DMS114 treated with DMSO at 0.1 percent for 48 hours (cell line): ENCODE measurements around the gene VTI1A.
"Not testable (repeated sequence)": the region's sequence is repeated elsewhere in the genome, so short reads cannot be mapped to it uniquely, and the experiment has no call there.

Experiments used
- DNase-seq: peaks from one replicate; lab custom pipeline; 2025; ENCODE audit not compliant: unreplicated experiment; lab: John Stamatoyannopoulos, UW

The VTI1A gene

DNA sequence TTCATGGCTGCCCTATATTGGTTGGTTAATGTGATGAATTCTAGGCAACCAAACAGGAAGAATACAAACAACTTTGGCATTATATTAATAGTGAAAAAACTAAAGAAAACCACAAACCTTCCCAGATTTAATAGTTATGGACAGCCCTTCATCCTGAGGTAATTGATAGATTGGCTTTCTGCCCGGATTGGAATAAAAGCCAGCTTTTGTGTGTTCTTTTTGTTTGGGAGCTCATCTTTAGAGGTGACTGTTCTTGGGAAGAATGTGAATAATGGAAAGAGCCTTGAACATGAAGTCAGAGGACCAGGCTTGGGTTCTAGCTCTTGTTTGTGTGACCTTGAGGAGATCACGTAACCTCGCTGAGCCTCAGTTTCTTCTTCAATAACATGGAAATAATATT lies 92.3 kb downstream of the VTI1A start:
- DNase-seq: no peak

DNA sequence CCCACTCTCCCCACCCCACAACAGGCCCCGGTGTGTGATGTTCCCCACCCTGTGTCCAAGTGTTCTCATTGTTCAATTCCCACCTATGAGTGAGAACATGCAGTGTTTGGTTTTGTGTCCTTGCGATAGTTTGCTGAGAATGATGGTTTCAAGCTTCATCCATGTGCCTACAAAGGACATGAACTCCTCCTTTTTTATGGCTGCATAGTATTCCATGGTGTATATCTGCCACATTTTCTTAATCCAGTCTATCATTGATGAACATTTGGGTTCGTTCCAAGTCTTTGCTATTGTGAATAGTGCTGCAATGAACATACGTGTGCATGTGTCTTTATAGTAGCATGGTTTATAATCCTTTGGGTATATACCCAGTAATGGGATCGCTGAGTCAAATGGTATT lies 95.8 kb downstream of the VTI1A start:
- DNase-seq: not testable (repeated sequence)

DNA sequence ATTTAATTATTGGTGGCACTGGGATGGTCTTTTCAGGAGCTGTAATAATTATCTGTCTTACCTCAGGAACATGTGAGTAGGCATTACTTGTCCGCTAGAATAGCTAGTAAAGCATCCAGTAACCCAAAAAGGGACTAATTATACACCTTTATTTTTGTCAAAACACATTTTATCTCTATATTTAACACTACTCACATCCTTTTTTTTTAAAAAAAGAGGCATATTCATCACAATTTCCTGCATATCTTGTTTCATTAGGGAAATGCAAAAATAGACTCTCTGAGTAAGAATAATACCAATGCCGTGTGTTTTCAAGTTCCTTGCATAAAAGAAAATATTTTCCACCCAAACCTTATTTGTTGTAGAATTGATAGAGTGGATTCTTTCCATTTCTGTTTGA lies 99.5 kb downstream of the VTI1A start:
- DNase-seq: no peak

DNA sequence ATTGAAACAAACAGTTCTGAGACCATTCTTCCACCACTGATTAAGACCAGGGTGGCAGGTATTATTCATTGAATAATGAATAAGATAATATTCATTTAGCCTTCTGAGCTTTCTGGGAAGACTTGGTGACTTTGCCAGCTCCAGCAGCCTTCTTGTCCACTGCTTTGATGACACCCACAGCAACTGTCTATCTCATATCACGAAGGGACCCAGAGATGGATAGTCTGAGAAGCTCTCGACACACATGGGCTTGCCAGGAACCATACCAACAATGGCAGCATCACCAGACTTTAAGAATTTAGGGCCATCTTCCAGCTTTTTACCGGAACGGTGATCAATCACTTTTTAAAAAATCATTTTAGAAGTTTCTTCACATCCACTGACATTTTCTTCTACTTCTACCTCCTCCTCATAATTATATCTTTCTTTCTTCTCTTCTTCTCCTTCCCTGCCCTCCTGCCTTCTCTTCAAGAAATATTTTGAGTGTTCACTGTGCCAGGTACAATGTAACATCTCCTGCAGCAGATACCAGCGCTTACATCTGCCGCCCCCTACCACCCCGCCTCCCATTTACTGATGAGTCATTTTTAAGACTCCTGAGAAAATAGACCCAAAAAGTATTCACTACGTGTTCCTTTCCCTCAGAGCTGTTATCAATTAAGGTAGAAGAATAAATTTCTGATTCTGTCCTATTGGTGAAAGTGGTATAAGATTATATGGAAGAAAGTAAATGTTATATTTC lies 101.7 kb downstream of the VTI1A start:
- no peak for DNase-seq

DNA sequence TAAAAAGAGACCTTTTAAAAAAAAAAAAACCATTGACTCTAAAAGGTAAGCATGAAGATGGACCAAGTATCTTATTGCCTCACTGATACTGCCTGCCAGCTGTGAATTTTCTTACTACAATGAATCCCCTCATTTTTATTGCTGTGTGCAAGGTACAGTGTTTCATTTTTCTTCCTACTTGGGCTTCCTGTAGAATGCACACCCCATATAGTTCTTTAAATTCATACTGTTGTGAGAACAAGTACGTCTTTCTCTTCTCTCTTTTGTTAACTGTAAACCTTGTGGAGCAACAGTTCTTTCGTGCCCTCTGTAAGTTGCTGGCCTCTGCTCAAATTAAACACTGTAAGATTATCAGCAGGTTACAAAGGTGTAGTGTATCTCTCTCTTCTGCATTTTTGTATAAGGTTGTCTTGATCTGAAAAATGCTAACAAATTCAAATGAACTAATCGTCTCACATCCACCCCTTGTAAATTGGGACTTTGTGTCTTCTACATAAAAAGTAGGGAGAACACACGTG lies 105.6 kb downstream of the VTI1A start:
- DNase-seq: no peak

DNA sequence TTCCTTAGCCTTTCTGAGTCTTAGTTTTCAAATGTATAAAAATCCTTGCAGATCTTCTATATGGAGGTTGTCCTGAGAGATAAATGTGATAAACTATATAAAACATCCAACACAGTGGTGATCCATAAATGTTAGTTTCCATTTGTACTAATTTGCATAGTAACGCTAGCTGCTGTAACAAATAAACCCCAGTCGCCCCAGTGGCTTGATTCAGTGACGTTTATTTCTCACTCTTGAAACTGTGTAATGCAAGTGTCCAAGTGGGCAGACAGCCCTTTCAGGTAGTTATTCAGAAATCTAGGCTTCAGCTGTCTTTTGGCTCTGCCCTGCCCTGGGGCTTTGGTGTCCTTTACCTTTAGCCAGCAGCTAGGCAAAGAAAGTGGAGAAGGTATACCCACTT lies 106.3 kb downstream of the VTI1A start:
- DNase-seq: no peak

DNA sequence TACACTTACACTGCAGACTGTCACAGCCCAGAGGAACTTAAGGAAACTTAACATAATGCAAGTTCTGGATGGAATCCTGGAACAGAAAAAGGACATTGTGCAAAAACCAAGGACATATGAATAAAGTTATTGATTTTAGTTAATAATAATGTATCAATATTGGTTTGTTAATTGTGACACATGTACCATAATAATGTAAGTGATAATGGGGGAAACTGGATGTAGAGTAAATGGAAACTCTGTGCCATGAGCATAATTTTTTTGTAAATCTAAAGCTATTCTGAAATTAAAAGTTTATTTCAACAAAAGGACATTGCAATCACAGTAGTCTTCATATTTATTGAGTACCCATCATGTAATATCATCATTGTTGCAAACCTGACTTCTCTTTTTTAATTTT lies 107.2 kb downstream of the VTI1A start:
- DNase-seq: no peak

DNA sequence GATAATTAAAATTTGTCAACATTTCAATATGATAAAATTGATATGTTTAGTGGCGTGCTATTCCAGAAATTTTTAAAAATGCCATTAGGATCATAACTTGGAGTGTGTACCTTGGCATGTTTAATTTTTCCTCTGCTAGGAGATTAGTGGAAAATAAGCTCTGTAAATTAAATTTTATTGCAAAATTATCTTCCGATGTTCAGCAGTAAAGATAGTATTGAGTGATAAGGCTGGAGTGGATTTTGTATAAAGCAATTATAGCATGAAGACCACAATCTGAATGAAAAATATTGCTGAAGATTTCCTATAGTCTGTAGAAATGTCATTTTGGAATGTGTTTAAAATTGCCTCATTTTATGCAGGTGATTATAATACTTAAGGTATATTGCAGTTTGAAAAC lies 110.2 kb downstream of the VTI1A start:
- no peak for DNase-seq

DNA sequence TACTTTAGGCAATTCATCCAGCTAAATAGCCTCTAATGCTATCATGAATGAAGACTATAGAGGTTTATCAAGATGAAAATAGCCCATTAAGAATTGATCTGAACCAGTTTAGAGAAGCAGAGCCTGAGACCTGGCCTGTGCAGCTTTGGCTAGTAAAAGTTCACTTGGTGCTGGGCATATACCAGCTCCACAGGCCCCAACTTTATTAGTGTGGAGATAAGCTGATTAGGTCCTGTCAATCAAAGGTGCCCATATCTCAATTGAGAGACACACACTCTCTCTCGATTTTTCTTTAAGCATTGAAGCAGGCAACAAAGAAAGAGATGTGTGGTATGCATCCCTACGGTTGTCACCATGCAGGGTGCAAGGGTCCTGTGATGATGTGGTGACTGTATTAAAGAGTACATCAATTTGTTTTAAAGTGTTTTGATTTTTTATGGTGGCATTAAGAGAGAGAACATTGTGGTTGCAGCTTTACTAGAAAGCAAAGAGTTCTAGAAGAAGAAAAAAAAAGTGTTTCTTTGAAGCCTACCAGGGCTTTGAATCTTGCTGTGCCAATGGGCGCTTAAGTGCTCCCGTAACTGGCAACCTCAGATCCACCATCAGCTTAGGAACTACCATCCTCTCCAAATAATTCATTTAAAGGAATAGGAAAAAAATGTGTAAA lies 111.6 kb downstream of the VTI1A start:
- DNase-seq: no peak

DNA sequence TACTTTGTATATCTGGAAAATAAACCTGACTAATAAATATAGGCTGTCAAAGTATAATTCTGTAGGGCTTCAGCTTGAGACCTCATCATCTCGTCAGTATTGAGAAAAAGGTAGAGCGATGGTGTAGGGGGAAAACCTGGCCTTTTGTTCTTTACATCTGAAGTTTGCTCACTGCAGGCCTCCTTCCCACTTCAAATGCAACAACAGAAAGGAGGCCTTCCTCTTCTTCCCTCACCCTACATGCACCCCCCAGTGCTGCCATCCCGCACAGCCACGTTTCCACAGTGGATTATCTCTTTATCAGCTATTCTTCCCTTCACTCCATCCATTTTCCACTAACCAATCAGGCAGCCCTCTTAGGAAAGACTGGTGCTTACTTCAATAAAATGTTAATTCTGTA lies 112.3 kb downstream of the VTI1A start:
- DNase-seq: no peak

DNA sequence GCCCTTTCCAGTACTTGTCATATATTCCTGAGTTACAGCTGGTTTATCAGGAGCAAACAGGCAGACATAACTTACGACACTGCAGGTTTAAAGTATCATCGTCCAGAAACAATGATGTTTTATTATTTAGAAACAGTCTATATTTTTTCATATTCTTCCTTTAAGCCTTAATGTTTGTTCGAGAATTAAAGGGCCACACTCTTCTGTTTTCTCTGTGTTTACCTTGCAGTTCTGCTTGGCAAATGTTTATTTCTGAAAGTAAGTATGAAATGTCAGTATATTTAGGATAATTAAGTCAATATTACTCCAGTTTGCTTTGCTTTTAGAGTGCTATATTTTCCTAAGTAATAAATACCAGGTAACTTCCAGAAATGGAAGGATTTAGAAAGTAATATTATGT lies 115.1 kb downstream of the VTI1A start:
- no peak for DNase-seq

DNA sequence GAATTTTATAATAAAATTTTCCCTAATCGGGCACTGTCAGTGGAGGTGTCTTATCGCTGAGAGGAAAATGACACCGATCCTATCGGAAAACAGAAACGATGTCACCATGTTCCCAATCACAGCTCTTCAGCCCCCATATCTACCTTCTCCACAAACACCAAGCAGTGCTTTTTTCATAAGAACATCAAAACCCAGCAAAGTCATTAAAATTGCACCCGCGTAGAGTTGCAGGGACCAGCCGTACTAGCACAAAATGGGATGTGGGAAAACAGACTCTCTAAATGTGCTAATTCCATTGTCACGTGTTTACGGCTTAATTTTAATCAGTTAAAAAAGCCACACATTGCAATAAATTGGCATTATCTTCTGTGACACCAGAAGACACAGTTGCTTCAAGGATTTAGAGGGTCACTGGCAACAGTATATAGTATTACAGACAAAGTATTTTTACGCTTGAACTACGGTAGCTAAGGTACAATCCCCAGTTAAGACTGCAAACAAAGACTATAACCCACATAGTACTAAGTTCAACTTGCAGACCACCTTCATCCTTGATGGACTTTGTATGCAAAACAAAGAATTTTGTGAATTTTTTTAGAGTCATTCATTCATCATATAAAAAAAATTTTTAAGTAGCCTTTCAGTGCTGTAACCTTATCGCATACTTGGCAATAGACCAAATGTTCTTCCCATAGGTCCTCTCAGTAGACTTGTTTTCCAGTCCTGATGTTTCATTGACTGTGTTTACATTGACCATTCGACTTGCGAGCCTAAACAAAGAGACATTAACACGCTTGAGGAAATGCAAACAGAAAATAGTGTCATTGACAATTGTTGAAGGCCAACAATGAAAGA lies 116.0 kb downstream of the VTI1A start:
- DNase-seq: no peak

DNA sequence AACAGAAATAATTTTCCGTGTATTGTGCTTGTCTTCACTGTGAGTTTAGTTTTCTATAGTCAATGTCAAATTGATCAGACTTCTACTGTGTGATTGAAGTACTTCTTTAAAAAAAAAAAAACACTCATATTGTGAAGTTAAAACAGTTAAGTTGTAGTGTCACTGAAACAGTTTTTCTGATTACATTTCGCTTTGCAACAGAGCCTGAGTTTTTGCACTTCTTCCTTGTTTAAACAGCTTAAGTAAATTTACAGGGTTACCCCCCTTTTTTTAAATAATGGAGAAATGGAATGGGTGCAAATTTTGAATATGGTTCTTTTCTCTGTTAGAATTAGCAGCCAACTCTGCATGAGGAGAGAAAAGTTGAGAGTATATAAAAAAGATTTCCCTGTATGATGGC lies 117.3 kb downstream of the VTI1A start:
- no peak for DNase-seq

DNA sequence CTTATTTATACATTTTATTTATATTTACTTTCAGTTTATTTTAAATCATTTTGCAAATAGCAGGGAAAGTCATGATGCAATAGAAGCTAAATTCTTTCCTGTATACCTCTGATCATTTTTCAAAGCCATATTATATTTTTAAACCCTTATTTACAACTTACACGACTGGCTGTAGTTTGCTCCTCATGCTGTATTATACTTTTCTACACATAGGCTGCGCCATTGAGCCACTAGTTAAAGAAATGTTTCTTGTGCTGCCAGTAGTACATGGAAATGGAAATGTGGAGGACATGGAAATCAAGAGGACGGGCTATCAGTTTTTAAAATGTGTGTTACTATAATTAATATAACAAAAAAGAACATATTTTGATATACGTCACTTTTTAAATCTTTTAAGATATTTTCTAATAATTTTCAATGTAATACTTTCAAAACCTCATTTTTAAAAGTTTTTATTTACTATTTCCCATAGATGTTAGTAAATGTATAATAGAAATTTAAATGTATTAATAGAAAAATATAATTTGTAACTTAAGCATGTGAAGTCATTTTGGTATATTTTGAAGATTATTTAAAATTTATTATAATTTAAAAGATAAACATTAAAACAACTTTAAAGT lies 118.5 kb downstream of the VTI1A start:
- DNase-seq: peak; percentile 77

DNA sequence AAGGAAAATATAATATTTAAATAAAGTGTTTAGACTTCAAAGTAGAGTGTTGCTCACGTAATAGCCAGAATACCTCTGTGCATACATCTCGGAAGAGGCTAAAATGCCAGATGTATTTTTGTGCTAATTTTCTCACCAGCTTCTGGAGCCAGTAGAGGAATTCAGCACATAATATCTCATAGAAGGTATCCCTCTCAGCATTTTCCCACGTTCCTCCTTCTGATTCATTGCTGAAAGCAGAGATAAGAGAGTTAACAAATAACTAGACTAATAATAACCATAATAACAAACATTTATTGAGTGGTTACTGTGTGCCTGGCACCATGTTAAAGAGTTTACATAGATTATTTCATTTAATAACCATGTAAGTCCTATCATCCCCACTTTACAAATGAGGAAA lies 123.6 kb downstream of the VTI1A start:
- DNase-seq: no peak

DNA sequence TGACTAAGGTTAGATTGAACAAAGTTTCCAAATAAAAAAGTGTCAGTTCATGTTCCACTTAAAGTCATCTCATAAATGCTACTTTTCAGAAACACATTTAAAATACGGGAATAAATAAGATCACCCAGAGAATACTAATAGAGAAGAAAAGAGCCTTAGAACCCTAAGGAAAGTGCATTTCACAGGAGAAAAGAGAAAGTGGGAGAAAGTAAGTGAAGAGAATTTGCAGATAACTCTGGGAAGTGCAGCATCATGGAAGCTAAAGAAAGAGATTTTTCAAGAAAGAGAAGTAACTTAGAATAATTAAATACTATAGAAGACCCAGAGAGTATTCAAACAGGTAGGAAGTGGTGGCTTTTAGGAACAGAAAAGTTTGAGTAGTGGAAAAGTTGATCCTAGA lies 132.6 kb downstream of the VTI1A start:
- DNase-seq: no peak

DNA sequence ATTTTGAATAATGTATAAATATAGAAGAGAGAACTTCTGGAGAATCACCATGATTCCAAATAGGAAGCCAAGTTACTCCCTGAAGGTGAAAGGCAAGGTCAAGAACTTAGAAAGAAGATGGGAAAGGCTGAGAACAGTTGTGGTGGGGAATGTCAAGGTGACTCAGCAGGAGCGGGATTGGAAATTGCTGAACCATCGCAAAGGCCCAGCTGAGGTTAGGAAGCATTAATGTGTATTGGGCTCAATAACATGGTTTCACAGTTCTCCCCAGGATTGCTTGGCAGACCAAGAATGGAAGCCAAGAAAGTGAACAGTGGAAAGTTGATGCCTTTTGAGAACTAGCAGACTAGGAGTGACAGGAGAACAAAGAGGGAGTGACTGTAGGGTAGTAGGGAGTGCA lies 133.3 kb downstream of the VTI1A start:
- DNase-seq: no peak

DNA sequence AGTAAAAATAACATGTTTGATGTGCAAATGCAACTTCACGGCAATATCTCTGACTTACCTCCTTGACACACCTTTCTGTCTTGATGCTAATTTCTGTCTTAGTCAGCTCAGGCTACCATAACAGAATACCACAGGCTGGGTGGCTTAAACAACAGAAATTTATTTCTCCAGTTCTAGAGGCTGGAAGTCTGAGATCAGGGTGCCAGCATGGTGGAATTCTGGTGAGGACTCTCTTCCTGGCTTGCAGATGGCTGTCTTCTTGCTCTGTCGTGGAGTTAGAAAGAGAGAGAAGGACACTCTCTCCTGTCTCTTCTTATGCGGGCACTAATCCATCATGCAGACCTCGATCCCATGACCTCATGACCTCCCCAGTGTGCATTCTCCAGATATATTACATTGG lies 134.9 kb downstream of the VTI1A start:
- no peak for DNase-seq

DNA sequence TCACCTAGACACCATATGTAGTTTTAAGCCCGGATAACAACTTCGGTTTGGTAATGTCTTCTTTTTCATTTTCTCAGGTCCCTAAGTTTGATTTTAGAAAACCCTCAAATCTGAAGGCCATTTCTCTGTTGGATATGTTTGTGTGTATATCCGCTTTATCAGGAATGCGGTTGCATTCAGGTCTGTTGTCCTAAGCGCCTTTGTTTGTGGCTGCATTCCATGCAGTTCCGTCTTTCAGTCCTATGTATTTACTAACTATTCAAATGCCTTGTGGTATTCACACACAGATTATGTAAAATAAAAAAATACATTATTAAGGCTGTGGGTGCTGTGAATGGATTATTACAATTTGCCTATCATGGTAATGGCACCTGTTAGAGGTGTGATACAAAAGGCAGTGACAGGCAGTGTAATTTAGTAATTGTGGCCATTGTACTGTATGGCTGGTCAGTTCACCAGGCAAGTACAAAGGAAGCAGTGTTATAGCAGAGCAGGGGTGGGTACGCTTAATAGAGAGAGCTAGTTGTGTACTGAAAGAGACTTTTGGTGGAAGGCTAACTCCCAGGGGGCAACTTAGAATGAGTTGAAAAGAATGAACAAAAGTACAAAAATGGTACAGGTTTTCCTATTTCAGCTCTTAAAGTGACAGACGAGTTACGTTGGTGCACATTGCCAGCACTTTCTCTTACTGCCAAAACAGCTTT lies 136.4 kb downstream of the VTI1A start:
- DNase-seq: no peak

DNA sequence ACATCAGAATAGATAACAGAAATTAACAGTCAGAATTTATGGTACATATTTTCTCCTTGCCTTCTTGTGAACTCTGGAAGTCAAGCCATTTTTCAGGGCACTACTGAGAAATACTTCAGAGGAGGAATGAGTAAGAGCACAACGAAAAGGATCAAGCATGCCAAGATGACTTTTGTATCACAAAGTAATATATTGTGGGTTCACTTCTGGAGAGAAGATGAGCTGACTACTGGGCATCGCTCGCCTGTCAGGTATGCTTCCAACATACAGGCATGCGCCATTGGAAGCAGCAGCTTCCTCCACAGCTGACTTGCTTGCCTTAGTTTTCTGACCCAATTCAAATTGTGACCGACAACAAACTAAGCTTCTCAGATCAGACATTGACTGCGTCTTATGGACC lies 137.3 kb downstream of the VTI1A start:
- DNase-seq: no peak

DNA sequence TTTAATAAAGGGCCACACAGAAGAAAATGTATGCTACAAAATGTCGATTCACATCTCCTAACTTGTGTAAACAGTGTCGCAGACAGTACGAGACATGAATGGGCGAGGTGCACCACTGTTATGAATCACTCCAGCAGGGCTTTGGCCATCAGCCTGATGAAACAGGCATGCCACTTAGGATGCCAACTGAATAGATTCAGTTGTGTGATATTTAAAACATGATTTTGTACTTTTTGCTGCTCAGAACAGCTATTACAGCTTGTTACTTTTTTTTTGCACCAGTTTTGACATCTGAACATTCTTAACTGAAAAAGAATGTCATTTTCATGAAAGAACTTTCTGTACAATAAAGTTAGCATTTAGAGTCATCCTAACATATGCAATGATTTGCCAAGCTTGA lies 138.1 kb downstream of the VTI1A start:
- DNase-seq: no peak
